SH-SY5Y (cell line): Measurements from ENCODE around the gene NUCKS1.

Source experiments
- GATA2 ChIP-seq: IDR thresholded peaks from 2 replicates; pipeline ENCODE4 v1.6.1; 2011; ENCODE audit warnings: mild to moderate bottlenecking, low read depth, low read length
- GATA3 ChIP-seq: IDR thresholded peaks from 2 replicates; pipeline ENCODE4 v1.6.1; 2011; ENCODE audit warnings: low read depth, mild to moderate bottlenecking, low read length, moderate library complexity

GRCh38 chr1:205709059-205709398, 41.0 kb downstream of the NUCKS1 start:
- TF ChIP-seq GATA2 (no peak), GATA3 (no peak)
